NCI-H2196 treated with DMSO at 0.1 percent for 48 hours (cell line): ENCODE data around the gene ZNF232.
"Not testable (repeated sequence)": the region's sequence is repeated elsewhere in the genome, so short reads cannot be mapped to it uniquely, and the experiment has no call there.

Source experiments
- DNase-seq: peaks from one replicate; lab custom pipeline; 2025; ENCODE audit not compliant: unreplicated experiment; lab: John Stamatoyannopoulos, UW

Gene ZNF232

DNA sequence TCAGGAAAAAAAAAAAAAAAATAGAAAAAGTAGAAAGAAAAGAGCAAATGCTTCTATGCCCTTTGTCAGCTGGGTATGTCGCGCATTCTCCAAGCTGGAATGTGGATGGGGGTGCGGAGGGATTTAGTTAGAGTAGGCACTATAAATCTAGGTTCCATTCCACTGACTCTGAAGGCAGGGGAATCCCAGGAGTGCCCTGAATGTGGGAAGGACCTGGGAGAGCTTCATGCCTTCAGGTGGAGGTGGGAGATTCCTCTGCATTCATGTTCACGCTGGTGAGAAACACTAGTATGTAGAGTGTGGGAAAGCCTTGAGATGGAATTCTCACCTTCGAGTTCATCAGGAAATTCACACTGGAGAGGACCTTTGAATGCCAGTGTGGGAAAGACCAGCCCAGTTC is 12.4 kb downstream of the ZNF232 start:
- DNase-seq, result no peak

DNA sequence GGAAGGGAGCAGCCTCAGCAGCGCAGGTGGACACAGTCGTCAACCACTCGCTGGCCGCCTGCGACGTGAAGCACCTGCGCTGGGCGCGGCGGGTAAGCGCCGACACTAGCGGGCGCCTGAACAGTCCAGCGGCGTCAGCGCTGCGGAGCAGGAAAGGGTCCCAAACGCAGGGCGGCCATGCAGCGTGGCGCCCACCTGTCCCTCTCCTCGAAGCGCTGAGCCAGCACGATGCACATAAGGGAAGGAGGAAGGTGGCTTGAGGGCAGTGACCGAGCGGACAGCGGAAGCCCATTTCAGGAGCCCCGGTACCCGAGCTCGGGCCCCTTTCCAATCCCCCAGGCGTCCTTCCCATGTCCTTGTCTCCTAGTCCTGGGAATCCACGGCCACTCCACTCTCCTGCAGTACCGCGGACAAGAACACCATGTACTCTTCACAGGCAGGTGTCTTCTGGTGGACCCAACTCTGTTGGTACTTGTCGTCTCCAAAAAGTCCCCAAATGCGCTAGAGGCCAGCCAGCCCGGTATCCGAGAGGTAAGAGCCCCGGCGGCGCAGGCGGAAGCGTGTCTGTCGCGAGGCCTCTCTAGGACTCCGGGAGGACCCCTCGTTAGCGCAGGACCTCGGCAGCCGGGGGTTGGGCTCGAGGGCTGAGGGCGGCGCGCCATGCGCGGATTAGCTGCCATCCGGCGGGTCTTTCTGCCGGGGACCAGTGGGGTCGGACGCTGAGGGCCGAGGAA is 14.4 kb downstream of the ZNF232 start:
- no peak for DNase-seq

DNA sequence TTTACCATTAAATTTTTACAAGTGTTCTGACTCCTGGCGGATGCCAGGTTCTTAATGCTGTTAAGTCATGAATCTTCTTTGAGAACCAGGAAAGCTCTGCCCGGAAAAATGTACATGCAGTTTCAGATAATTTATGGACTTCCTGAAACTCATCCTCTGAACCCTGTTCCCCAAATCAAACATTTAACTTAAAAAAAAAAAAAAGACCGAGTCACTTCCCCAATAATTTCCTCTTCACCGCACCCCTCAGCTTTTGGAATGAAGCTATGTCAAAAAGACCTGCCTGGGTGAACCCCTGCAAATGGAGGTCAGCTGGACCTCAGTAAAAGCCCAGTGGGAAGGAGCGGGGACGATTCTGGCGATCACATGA is 15.0 kb downstream of the ZNF232 start:
- no peak for DNase-seq

DNA sequence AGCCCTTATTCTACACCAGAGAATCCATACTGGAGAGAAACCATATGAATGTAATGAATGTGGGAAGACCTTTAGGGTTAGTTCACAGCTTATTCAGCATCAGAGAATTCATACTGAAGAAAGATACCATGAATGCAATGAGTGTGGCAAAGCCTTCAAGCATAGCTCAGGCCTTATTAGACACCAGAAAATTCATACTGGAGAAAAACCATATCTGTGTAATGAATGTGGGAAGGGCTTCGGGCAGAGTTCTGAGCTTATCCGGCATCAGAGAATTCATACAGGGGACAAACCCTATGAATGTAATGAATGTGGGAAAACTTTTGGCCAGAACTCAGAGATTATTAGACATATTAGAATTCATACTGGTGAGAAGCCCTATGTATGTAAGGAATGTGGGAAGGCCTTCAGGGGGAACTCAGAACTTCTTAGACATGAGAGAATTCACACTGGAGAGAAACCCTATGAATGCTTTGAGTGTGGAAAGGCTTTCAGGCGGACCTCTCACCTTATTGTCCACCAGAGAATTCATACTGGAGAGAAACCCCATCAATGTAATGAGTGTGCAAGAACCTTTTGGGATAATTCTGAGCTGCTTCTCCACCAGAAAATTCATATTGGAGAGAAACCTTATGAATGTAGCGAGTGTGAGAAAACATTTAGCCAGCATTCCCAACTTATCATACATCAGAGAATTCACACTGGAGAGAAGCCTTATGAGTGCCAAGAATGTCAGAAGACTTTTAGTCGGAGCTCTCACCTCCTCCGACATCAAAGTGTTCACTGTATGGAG is 19.3 kb downstream of the ZNF232 start:
- no peak for DNase-seq

DNA sequence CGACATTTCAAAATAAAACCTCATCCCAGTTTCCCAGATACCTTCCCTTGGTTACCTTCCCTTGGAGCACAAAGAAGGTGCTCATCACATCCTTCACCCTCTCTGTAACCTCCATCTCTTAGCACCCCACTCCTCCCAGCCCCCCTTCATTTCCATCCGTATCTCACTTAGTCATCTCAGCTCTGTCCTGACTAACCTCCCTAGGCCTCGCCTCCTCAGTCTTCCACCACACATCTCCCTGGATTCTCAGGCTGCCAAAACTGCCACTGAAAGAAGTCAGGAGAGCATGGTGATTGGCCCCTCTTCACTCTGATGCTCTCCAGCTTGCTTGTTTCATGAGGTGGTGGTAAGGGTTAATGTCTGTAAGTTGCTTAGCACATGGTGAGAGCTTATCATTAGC is 31.1 kb downstream of the ZNF232 start:
- DNase-seq, result no peak

DNA sequence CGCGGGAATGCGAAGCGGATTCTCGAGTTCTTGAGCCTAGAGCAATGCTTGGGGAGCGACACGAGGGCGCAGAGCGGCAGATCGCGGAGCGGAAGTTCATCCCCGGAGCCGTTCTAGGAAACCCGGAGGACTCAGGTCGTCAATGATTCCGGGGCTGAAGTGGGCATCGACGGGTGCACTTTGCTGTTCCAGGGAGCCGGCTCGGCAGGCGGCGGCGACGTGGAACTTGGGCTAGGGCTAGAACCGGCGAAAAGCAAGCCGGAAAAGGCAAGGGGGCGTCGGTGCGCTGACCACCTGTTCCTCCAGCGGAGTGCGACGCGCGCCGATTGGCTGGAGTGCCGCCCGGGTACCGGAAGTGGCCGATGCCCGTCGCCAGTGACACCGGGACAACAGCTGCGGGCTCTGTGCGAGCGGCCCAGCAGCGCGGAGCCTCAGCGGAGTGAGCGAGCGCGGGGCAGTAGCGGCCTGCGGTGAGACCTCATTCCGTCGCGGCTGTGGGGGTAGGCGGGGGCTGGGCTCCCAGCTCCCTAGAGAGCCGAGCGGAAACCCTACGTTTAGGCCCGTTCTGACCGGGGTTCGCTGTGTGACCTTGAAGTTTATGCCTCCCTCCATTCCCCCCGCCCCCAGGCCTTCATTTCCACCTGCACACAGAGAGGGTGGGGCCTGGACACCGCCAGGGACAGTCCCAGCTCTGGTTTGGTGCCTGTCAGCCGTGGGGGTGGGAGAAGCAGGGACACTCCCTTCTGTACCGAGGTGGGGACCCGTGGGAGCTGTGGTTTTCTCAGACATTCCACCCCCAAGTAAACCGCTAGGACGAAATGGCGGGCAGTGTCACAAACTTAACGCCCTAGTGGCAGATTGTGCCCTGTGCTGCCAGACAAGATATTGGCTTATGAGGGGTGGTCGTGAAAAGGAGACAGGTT is 33.3 kb downstream of the ZNF232 start, which contains the start of gene ZFP3:
ZFP3 (plus strand) TSS at position 362 of the 923 bp plus-strand sequence. CDS start 13,038 bp downstream, outside the sequence.
- DNase-seq, result peak; percentile 45

DNA sequence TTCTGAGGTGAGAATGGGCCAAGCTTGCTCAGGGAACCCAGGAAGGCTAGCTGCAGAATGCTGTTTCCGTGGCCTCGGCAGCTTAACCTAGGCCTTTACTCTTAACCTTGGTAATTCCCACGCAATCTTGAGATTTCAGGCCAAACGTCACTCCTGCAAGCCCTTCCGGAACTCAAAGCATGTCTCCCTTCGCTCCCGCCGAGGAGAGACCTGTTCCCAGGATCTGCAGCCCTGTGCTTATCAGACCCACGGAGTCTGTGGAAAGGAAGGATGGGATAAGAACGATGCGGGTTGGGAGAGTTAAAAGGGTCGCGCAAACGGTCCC is 33.9 kb downstream of the ZNF232 start:
- DNase-seq, result no peak

DNA sequence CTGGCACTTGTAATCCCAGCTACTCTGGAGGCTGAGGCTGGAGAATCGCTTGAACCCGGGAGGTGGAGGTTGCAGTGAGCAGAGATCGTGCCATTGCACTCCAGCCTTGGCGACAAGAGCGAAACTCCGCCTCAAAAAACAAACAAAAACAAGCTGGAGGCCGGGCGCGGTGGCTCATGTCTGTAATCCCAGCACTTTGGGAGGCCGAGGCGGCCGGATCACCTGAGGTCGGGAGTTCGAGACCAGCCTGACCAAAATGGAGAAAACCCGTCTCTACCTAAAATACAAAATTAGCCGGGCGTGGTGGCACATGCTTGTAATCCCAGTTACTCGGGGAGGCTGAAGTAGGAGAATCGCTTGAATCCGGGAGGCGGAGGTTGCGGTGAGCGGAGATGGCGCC is 34.4 kb downstream of the ZNF232 start:
- not testable (repeated sequence) for DNase-seq

DNA sequence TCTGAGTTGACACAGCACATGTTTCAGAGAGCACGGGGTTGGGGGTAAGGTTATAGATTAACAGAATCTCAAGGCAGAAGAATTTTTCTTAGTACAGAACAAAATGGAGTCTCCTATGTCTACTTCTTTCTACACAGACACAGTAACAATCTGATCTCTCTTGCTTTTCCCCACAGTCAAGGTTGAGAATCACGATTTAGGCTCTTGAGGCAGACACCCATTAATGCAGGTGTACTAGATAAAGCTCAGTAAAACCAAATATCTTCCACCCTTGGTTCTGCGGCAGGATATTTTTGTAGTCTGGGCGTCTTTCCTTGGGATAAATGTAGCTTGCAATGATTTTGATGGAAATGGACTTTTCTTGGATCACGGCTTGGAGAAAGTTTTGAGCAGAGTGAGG is 36.2 kb downstream of the ZNF232 start:
- not testable (repeated sequence) for DNase-seq

DNA sequence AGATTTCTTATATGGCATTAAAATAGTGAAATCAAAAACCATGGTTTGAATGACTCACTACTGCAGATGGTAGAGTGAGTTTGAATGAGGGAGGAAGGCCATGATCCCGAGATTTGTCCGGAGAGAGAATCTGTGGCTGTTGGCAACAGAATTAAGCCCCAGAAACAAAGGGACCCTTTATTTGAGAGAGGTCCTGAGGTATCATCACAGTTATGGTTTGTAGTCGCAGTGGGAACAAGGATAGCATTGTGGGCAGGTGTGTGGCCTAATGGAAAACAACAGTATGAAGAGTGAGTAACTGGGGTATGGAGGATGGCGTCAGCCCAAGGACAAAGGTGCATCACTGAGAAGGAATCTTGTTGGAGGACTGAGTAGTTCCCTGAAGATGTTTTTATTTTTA is 42.0 kb downstream of the ZNF232 start:
- DNase-seq, result no peak

DNA sequence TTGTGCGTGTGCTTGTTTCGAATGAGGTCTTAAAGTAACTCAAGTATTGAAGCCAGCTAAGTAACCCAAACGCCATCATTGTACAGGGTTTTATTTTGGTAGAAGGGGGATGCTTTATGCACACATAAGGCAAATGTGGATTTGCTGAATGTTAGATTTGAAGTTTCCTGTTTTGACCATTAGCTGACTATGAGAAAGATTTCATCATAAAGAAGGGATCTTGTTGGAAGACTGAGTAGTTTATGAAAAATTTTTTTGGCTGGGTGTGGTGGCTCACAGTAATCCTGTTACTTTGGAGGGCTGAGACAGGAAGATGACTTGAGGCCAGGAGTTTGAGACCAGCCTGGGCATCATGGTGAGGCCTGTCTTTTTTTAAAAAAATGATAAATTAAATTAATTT is 43.4 kb downstream of the ZNF232 start:
- no peak for DNase-seq

DNA sequence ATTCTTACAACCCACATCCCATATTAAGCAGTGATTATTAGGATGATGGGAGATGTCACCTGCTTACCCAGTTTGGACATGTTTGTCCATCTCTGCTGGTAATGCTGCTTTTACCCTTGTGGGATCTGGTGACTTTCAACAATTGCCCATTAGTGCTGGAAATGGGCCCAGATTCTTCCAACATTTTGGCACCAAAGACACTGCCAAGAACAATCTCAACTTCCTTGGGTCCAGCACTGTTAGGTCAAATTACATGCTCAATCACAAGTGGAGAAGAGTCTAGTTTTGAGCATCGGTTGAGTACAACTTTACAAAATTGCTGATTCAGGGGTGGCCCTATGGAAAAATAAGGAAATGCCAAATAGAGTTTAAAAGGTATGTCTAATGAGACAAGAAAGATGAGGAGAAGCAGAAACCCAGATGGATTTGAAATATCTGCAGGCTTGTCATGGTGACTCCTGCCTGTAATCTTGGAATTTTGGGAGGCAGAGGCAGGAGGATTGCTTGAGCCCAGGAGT is 46.4 kb downstream of the ZNF232 start:
- no peak for DNase-seq
